ENCODE results near the gene FLNC.
A peak's percentile ranks its signal among the peaks of the same experiment; 100 is the strongest.

FLNC gene

GRCh38 chr7:128880791-128881457, 50.7 kb downstream of the FLNC start:
- Mint-ChIP-seq H3K27me3 (peaks cover 10% of the 10 kb centered on the region), H3K4me1 (peaks cover 11% of the 10 kb centered on the region), H3K4me3 (no peak overlapping the region), H3K9me3 (no peaks in the 10 kb centered on the region), H3K36me3 (peaks cover 4% of the 10 kb centered on the region), H3K27ac (no peak overlapping the region)
- ATAC-seq: no peak

- H3K9me3 Mint-ChIP-seq: no peaks in the 10 kb centered on the region
- H3K4me1 Mint-ChIP-seq: peaks cover 11% of the 10 kb centered on the region
- H3K36me3 Mint-ChIP-seq: peaks cover 4% of the 10 kb centered on the region
- H3K27ac Mint-ChIP-seq: no peak overlapping the region
- peaks cover 13% of the 10 kb centered on the region for H3K27me3 Mint-ChIP-seq
- H3K4me3 Mint-ChIP-seq: no peak overlapping the region
- no peak for ATAC-seq
These were observed 51.4 kb downstream of the FLNC start for GRCh38 chr7:128881458-128882125.

- no peak for ATAC-seq
- peaks cover 4% of the 10 kb centered on the region for H3K36me3 Mint-ChIP-seq
- no peak overlapping the region for H3K27ac Mint-ChIP-seq
- H3K9me3 Mint-ChIP-seq: no peaks in the 10 kb centered on the region
- peaks cover 11% of the 10 kb centered on the region for H3K4me1 Mint-ChIP-seq
- H3K27me3 Mint-ChIP-seq: peaks cover 13% of the 10 kb centered on the region
- no peak overlapping the region for H3K4me3 Mint-ChIP-seq
These were observed 51.9 kb downstream of the FLNC start for GRCh38 chr7:128882134-128882533.

- H3K4me3 Mint-ChIP-seq: peak overlapping the region; percentile 78
These were observed 53.6 kb downstream of the FLNC start for GRCh38 chr7:128883622-128884448.

GRCh38 chr7:128884561-128885369, 54.6 kb downstream of the FLNC start:
- H3K4me3 Mint-ChIP-seq: peak overlapping the region; percentile 78
- ATAC-seq: no peak
- H3K9me3 Mint-ChIP-seq: no peaks in the 10 kb centered on the region
- H3K36me3 Mint-ChIP-seq: no peaks in the 10 kb centered on the region
- peak overlapping the region; percentile 78 for H3K27ac Mint-ChIP-seq
- peaks cover 16% of the 10 kb centered on the region for H3K27me3 Mint-ChIP-seq
- peaks cover 11% of the 10 kb centered on the region for H3K4me1 Mint-ChIP-seq

More at GRCh38 chr7:128883622-128884448, 53.6 kb downstream of the FLNC start:
- Mint-ChIP-seq H3K4me1 (peaks cover 11% of the 10 kb centered on the region), H3K27me3 (peaks cover 13% of the 10 kb centered on the region), H3K9me3 (no peaks in the 10 kb centered on the region), H3K27ac (peak overlapping the region; percentile 78), H3K36me3 (peaks cover 4% of the 10 kb centered on the region)
- peak; percentile 86 for ATAC-seq

GRCh38 chr7:128885370-128886187, 55.4 kb downstream of the FLNC start:
- Mint-ChIP-seq H3K27me3 (peaks cover 22% of the 10 kb centered on the region), H3K4me3 (no peak overlapping the region), H3K36me3 (no peaks in the 10 kb centered on the region), H3K27ac (no peak overlapping the region), H3K4me1 (peaks cover 11% of the 10 kb centered on the region), H3K9me3 (no peaks in the 10 kb centered on the region)
- ATAC-seq: no peak

- peaks cover 22% of the 10 kb centered on the region for H3K27me3 Mint-ChIP-seq
- no peak for ATAC-seq
- peaks cover 11% of the 10 kb centered on the region for H3K4me1 Mint-ChIP-seq
- H3K27ac Mint-ChIP-seq: no peak overlapping the region
- no peaks in the 10 kb centered on the region for H3K36me3 Mint-ChIP-seq
- no peak overlapping the region for H3K4me3 Mint-ChIP-seq
- H3K9me3 Mint-ChIP-seq: no peaks in the 10 kb centered on the region
These were observed 56.4 kb downstream of the FLNC start for GRCh38 chr7:128886391-128887168.

GRCh38 chr7:128887169-128888038, 57.2 kb downstream of the FLNC start:
- no peak overlapping the region for H3K27ac Mint-ChIP-seq
- H3K4me3 Mint-ChIP-seq: no peak overlapping the region
- no peak for ATAC-seq
- H3K36me3 Mint-ChIP-seq: no peaks in the 10 kb centered on the region
- peaks cover 11% of the 10 kb centered on the region for H3K4me1 Mint-ChIP-seq
- H3K27me3 Mint-ChIP-seq: peaks cover 22% of the 10 kb centered on the region
- H3K9me3 Mint-ChIP-seq: no peaks in the 10 kb centered on the region

GRCh38 chr7:128888039-128888755, 58.0 kb downstream of the FLNC start:
- peaks cover 22% of the 10 kb centered on the region for H3K27me3 Mint-ChIP-seq
- peaks cover 11% of the 10 kb centered on the region for H3K4me1 Mint-ChIP-seq
- no peaks in the 10 kb centered on the region for H3K9me3 Mint-ChIP-seq
- no peak overlapping the region for H3K27ac Mint-ChIP-seq
- H3K4me3 Mint-ChIP-seq: no peak overlapping the region
- no peaks in the 10 kb centered on the region for H3K36me3 Mint-ChIP-seq
- ATAC-seq: no peak

- ATAC-seq: no peak
- Mint-ChIP-seq H3K27me3 (peaks cover 22% of the 10 kb centered on the region), H3K4me3 (no peak overlapping the region), H3K36me3 (no peaks in the 10 kb centered on the region), H3K4me1 (peaks cover 6% of the 10 kb centered on the region), H3K27ac (no peak overlapping the region), H3K9me3 (no peaks in the 10 kb centered on the region)
These were observed 58.5 kb downstream of the FLNC start for GRCh38 chr7:128888756-128889095.

- Mint-ChIP-seq H3K27ac (no peak overlapping the region), H3K36me3 (no peaks in the 10 kb centered on the region)
These were observed 58.9 kb downstream of the FLNC start for GRCh38 chr7:128889121-128889520.

GRCh38 chr7:128890306-128891109, 60.3 kb downstream of the FLNC start:
- ATAC-seq: peak; percentile 28
- peaks cover 16% of the 10 kb centered on the region for H3K27me3 Mint-ChIP-seq

More at GRCh38 chr7:128889121-128889520, 58.9 kb downstream of the FLNC start:
- peaks cover 4% of the 10 kb centered on the region for H3K4me1 Mint-ChIP-seq
- H3K9me3 Mint-ChIP-seq: no peaks in the 10 kb centered on the region
- ATAC-seq: no peak
- H3K27me3 Mint-ChIP-seq: peaks cover 22% of the 10 kb centered on the region
- H3K4me3 Mint-ChIP-seq: no peak overlapping the region

More at GRCh38 chr7:128890306-128891109, 60.3 kb downstream of the FLNC start:
- no peaks in the 10 kb centered on the region for H3K4me1 Mint-ChIP-seq
- H3K9me3 Mint-ChIP-seq: no peaks in the 10 kb centered on the region
- H3K27ac Mint-ChIP-seq: no peak overlapping the region
- H3K4me3 Mint-ChIP-seq: peak overlapping the region; percentile 49
- H3K36me3 Mint-ChIP-seq: no peaks in the 10 kb centered on the region

Measured in stimulated activated memory B cell treated with anti-CD40 and anti-IgM and Interleukin-4, amounts not matched to agents 10 μg/mL and 1 μg/mL and 100 μg/mL, for 72 hours (primary cell).